ENCODE results near the gene TMEM181.

TMEM181 gene

GRCh38 chr6:158567152-158567551 lies 7.3 kb downstream of the TMEM181 start:
- no peak for DNase-seq
- Histone ChIP-seq H3K27me3 (replicated peaks) (no peaks in the 10 kb centered on the region), H3K27ac (no peak overlapping the region), H3K36me3 (replicated peaks) (peaks cover 3% of the 10 kb centered on the region), H3K4me3 (ENCODE audit: low read depth, low read length) (no peak overlapping the region)
- TF ChIP-seq CTCF (IDR thresholded peaks at IDR 0.05; ENCODE audit: low read depth, low read length, missing control alignments) = no peak
- in situ Hi-C loops (cut with HindIII; ENCODE audit: low pct_ligation_motif_present, low sequenced_read_pairs) = no loop called here

- peaks cover 4% of the 10 kb centered on the region for H3K36me3 ChIP-seq (replicated peaks)
- no peak for TF ChIP-seq CTCF (IDR thresholded peaks at IDR 0.05; ENCODE audit: low read depth, low read length, missing control alignments)
- H3K27me3 ChIP-seq (replicated peaks) = no peaks in the 10 kb centered on the region
- no peak overlapping the region for H3K27ac ChIP-seq
- in situ Hi-C loops (cut with HindIII; ENCODE audit: low pct_ligation_motif_present, low sequenced_read_pairs) = no loop called here
- H3K4me3 ChIP-seq (ENCODE audit: low read depth, low read length) = no peak overlapping the region
- DNase-seq = no peak
Observed at GRCh38 chr6:158567871-158568401, 8.0 kb downstream of the TMEM181 start.

- no peak overlapping the region for H3K4me3 ChIP-seq (ENCODE audit: low read depth, low read length)
- no peak overlapping the region for H3K27ac ChIP-seq
- in situ Hi-C loops (cut with HindIII; ENCODE audit: low pct_ligation_motif_present, low sequenced_read_pairs) = no loop called here
- no peaks in the 10 kb centered on the region for H3K27me3 ChIP-seq (replicated peaks)
- TF ChIP-seq CTCF (IDR thresholded peaks at IDR 0.05; ENCODE audit: low read depth, low read length, missing control alignments) = no peak
- H3K36me3 ChIP-seq (replicated peaks) = peaks cover 4% of the 10 kb centered on the region
- no peak for DNase-seq
Observed at GRCh38 chr6:158568549-158568948, 8.7 kb downstream of the TMEM181 start.

- in situ Hi-C loops (cut with HindIII; ENCODE audit: low pct_ligation_motif_present, low sequenced_read_pairs) = no loop called here
- Histone ChIP-seq H3K27ac (no peak overlapping the region), H3K36me3 (replicated peaks) (peaks cover 4% of the 10 kb centered on the region), H3K27me3 (replicated peaks) (no peaks in the 10 kb centered on the region), H3K4me3 (ENCODE audit: low read depth, low read length) (no peak overlapping the region)
- TF ChIP-seq CTCF (IDR thresholded peaks at IDR 0.05; ENCODE audit: low read depth, low read length, missing control alignments) = no peak
- no peak for DNase-seq
Observed at GRCh38 chr6:158569036-158569435, 9.1 kb downstream of the TMEM181 start.

GRCh38 chr6:158570681-158570962 lies 10.7 kb downstream of the TMEM181 start:
- in situ Hi-C loops (cut with HindIII; ENCODE audit: low pct_ligation_motif_present, low sequenced_read_pairs) = no loop called here
- peaks cover 7% of the 10 kb centered on the region for H3K36me3 ChIP-seq (replicated peaks)
- DNase-seq = no peak
- no peak overlapping the region for H3K4me3 ChIP-seq (ENCODE audit: low read depth, low read length)
- no peak overlapping the region for H3K27ac ChIP-seq
- no peaks in the 10 kb centered on the region for H3K27me3 ChIP-seq (replicated peaks)
- no peak for TF ChIP-seq CTCF (IDR thresholded peaks at IDR 0.05; ENCODE audit: low read depth, low read length, missing control alignments)

GRCh38 chr6:158571826-158572652 lies 12.1 kb downstream of the TMEM181 start:
- in situ Hi-C loops (cut with HindIII; ENCODE audit: low pct_ligation_motif_present, low sequenced_read_pairs) = no loop called here
- TF ChIP-seq CTCF (IDR thresholded peaks at IDR 0.05; ENCODE audit: low read depth, low read length, missing control alignments) = no peak
- Histone ChIP-seq H3K36me3 (replicated peaks) (peaks cover 7% of the 10 kb centered on the region), H3K27ac (no peak overlapping the region), H3K4me3 (ENCODE audit: low read depth, low read length) (no peak overlapping the region), H3K27me3 (replicated peaks) (no peaks in the 10 kb centered on the region)
- DNase-seq = no peak

All from brain microvascular endothelial cell (primary cell).